Spleen (tissue), 7 donors: ENCODE measurements around the gene HINT1.

Experiments used
- POLR2A ChIP-seq, 3 donors: fragments of 450-650 bp; IDR thresholded peaks; one replicate each; pipeline ENCODE4 v1.5.1; 2017; ENCODE audit warnings: antibody characterized with exemption in 3 of 3, mild to moderate bottlenecking in 1 of 3
- POLR2AphosphoS5 ChIP-seq, 3 donors: sonication (generic); formaldehyde crosslinking; IDR thresholded peaks; one replicate each; pipeline ENCODE4 v1.5.1; 2017; ENCODE audit warnings: antibody characterized with exemption in 3 of 3
- TF ChIP-seq, protein P1 (sequence below), 11 experiments: fragments of 200-600 bp in 7 of 11; fragments of 450-650 bp in 4 of 11; sonication (generic) in 4 of 11; IDR thresholded peaks in 8 of 11; conservative IDR thresholded peaks in 3 of 11; 1 replicate in 7 of 11; 2 replicates in 4 of 11; pipeline versions ENCODE4 v1.4.0 to v1.8.0; 2016 to 2021; ENCODE audit warnings: antibody characterized with exemption in 11 of 11, inconsistent platforms in 4 of 11, mild to moderate bottlenecking in 1 of 11
- donor health status: DM: no; HTN: no; CAD: no; lungs with moderate emphysema.
- donor health status: DM: no; HTN: no; CAD: no.
- donor health status: DM: no; HTN: no; CAD: no.

- TF ChIP-seq, protein P1, sequence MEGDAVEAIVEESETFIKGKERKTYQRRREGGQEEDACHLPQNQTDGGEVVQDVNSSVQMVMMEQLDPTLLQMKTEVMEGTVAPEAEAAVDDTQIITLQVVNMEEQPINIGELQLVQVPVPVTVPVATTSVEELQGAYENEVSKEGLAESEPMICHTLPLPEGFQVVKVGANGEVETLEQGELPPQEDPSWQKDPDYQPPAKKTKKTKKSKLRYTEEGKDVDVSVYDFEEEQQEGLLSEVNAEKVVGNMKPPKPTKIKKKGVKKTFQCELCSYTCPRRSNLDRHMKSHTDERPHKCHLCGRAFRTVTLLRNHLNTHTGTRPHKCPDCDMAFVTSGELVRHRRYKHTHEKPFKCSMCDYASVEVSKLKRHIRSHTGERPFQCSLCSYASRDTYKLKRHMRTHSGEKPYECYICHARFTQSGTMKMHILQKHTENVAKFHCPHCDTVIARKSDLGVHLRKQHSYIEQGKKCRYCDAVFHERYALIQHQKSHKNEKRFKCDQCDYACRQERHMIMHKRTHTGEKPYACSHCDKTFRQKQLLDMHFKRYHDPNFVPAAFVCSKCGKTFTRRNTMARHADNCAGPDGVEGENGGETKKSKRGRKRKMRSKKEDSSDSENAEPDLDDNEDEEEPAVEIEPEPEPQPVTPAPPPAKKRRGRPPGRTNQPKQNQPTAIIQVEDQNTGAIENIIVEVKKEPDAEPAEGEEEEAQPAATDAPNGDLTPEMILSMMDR (IDR thresholded peaks at IDR 0.05 in 8 of 11, conservative IDR thresholded peaks at IDR 0.05 in 3 of 11): no peak
- TF ChIP-seq POLR2A (IDR thresholded peaks at IDR 0.05) (no peak), POLR2AphosphoS5 (IDR thresholded peaks at IDR 0.05) (no peak)
Measured at GRCh38 chr5:131112424-131112823, 52.6 kb downstream of the HINT1 start.
